HG02840 (cell line): ENCODE results near the gene MTOR.
"Not testable (repeated sequence)": the region's sequence is repeated elsewhere in the genome, so short reads cannot be mapped to it uniquely, and the experiment has no call there.

Experiments used
- ATAC-seq: cut with Tn5 transposase; IDR thresholded peaks from one replicate; pipeline ENCODE4 v1.9.1; 2021; ENCODE audit warnings: mild to moderate bottlenecking, moderate library complexity, moderate number of reproducible peaks; ENCODE audit not compliant: unreplicated experiment, low FRiP score

MTOR gene

GRCh38 chr1:11262171-11263049 lies at the start of gene MTOR:
TSS of gene MTOR (minus strand) at chr1:11262551. CDS start at chr1:11259409, 3,142 bp downstream.
- ATAC-seq: peak; percentile 99

GRCh38 chr1:11309385-11309784 lies 47.0 kb upstream of the MTOR start:
- ATAC-seq: no peak

GRCh38 chr1:11308699-11309224 lies 46.4 kb upstream of the MTOR start:
- no peak for ATAC-seq

- ATAC-seq: no peak
Observed at GRCh38 chr1:11307852-11308251, 45.5 kb upstream of the MTOR start.

- ATAC-seq: not testable (repeated sequence)
Observed at GRCh38 chr1:11305516-11305915, 43.2 kb upstream of the MTOR start.

- ATAC-seq: no peak
Observed at GRCh38 chr1:11302366-11302765, 40.0 kb upstream of the MTOR start.

GRCh38 chr1:11301601-11302000 lies 39.2 kb upstream of the MTOR start:
- ATAC-seq: no peak

GRCh38 chr1:11299225-11299574 lies 36.8 kb upstream of the MTOR start:
- no peak for ATAC-seq

GRCh38 chr1:11298390-11299224 lies 36.3 kb upstream of the MTOR start:
- no peak for ATAC-seq

GRCh38 chr1:11297774-11298173 lies 35.4 kb upstream of the MTOR start:
- not testable (repeated sequence) for ATAC-seq

GRCh38 chr1:11295905-11296304 lies 33.6 kb upstream of the MTOR start:
- ATAC-seq: no peak

- ATAC-seq: no peak
Observed at GRCh38 chr1:11294951-11295350, 32.6 kb upstream of the MTOR start.

- no peak for ATAC-seq
Observed at GRCh38 chr1:11293856-11294255, 31.5 kb upstream of the MTOR start.

GRCh38 chr1:11291049-11291448 lies 28.7 kb upstream of the MTOR start:
- no peak for ATAC-seq

- no peak for ATAC-seq
Observed at GRCh38 chr1:11289064-11289463, 26.7 kb upstream of the MTOR start.

GRCh38 chr1:11286735-11287410 lies 24.5 kb upstream of the MTOR start:
- ATAC-seq: no peak

- ATAC-seq: no peak
Observed at GRCh38 chr1:11285883-11286734, 23.8 kb upstream of the MTOR start.

- ATAC-seq: no peak
Observed at GRCh38 chr1:11284784-11285183, 22.4 kb upstream of the MTOR start.

GRCh38 chr1:11283151-11283550 lies 20.8 kb upstream of the MTOR start:
- ATAC-seq: no peak
